A673 (cell line): Measurements from ENCODE around the gene EBLN1. TPM values are rescaled to one million over a fixed set of nuclear protein-coding genes. Genes with fewer than 3 reads are reported as not detected.

Source experiments
- BruUV-seq: library from RNA; stranded (reverse); fragments of 400-500 nt; replicated peaks from 2 replicates; lab custom pipeline; 2021; lab: Mats Ljungman, UMichigan
- CTCF ChIA-PET: fragments of 300-600 bp; sonication (Branson Sonifier 250); formaldehyde crosslinking; loops from one replicate; lab custom pipeline; 2022; ENCODE audit warnings: antibody characterized with exemption; lab: Charles Lee
- POLR2A ChIA-PET: fragments of 300-600 bp; sonication (Branson Sonifier 250); formaldehyde crosslinking; loops from one replicate; lab custom pipeline; 2022; ENCODE audit warnings: antibody characterized with exemption; ENCODE audit not compliant: low non-redundant PET; lab: Charles Lee
- DNase-seq: peaks from one replicate; pipeline ENCODE4 v3.0.0-alpha.2; 2015; ENCODE audit warnings: low spot score
- H3K27ac ChIP-seq: fragments of 200-600 bp; sonication (generic); 2 replicates; pipeline ENCODE4 v1.5.1; 2016; ENCODE audit warnings: mixed run types, low read depth, mild to moderate bottlenecking, mixed read lengths, antibody characterized with exemption, low read length; ENCODE audit not compliant: poor library complexity, severe bottlenecking
- H3K27me3 ChIP-seq: fragments of 200-600 bp; sonication (generic); replicated peaks from 2 replicates; pipeline ENCODE4 v1.6.1; 2017; ENCODE audit warnings: mixed run types, low read depth, mild to moderate bottlenecking, mixed read lengths, antibody characterized with exemption, low read length; ENCODE audit not compliant: insufficient read depth, poor library complexity
- H3K36me3 ChIP-seq: fragments of 200-600 bp; sonication (generic); 2 replicates; pipeline ENCODE4 v1.6.1; 2016; ENCODE audit warnings: mixed run types, mild to moderate bottlenecking, mixed read lengths, antibody characterized with exemption, low read length; ENCODE audit not compliant: insufficient read depth, poor library complexity, severe bottlenecking
- H3K4me1 ChIP-seq: fragments of 200-600 bp; sonication (generic); 2 replicates; pipeline ENCODE4 v1.6.1; 2017; ENCODE audit warnings: mixed run types, mild to moderate bottlenecking, mixed read lengths, antibody characterized with exemption, low read length; ENCODE audit not compliant: insufficient read depth, poor library complexity, severe bottlenecking
- H3K4me3 ChIP-seq: fragments of 200-600 bp; sonication (generic); 2 replicates; pipeline ENCODE4 v1.5.1; 2016; ENCODE audit warnings: low read depth, mixed run types, mild to moderate bottlenecking, mixed read lengths, low read length; ENCODE audit not compliant: poor library complexity, severe bottlenecking
- H3K9me3 ChIP-seq: fragments of 200-600 bp; sonication (generic); 2 replicates; pipeline ENCODE4 v1.6.1; 2016; ENCODE audit warnings: mixed run types, low read depth, mild to moderate bottlenecking, mixed read lengths, antibody characterized with exemption, low read length; ENCODE audit not compliant: poor library complexity, severe bottlenecking
- CTCF ChIP-seq: fragments of 300-800, 200-600 bp; sonication (generic); conservative IDR thresholded peaks from 2 replicates; pipeline ENCODE4 v1.5.1; 2017; ENCODE audit warnings: low read depth, mild to moderate bottlenecking, antibody characterized with exemption, low read length, moderate library complexity, mixed read lengths
- EZH2 ChIP-seq: fragments of 200-600 bp; sonication (generic); IDR thresholded peaks from 2 replicates; pipeline ENCODE4 v1.6.1; 2017; ENCODE audit warnings: borderline replicate concordance, low read depth, mild to moderate bottlenecking, mixed read lengths, antibody characterized with exemption, low read length; ENCODE audit not compliant: poor library complexity, severe bottlenecking
- intact Hi-C: fragments of 100-400 bp; cut with micrococcal nuclease; formaldehyde crosslinking; loops from one replicate; pipeline ENCODE4 v1.10.0; 2022; ENCODE audit not compliant: unreplicated experiment
- total RNA-seq: library from RNA; stranded (reverse); gene quantifications from 2 replicates; pipeline ENCODE4 v1.2.3, GENCODE V29; 2021

The EBLN1 gene
- total RNA-seq, 1 experiment from 2014 or later, result not detected

DNA sequence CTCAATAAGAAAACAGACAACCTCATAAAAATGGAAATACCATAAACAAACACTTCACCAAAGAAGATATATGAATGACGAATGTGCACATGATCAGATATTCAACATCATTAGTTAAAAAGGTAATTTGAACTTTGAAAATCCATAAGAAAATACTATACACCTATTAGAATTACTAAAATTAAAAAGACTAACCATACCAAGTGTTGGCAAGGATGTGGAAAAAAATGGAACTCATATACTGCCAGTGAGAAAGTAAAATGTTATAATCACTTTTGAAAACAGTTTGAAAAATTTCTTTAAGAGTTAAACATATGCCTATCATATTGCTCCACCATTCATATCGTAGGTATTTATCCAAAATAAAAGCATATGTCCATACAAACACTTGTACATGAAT is 37.1 kb downstream of the EBLN1 start:
- H3K36me3 ChIP-seq, result no peaks in the 10 kb centered on the region
- TF ChIP-seq CTCF (no peak), EZH2 (no peak)
- peaks cover 9% of the 10 kb centered on the region for H3K9me3 ChIP-seq
- POLR2A ChIA-PET, result no interaction called here
- H3K4me1 ChIP-seq, result no peaks in the 10 kb centered on the region
- no peak overlapping the region for H3K27ac ChIP-seq
- DNase-seq, result no peak
- H3K27me3 ChIP-seq, result no peaks in the 10 kb centered on the region
- intact Hi-C loops, result no loop called here
- H3K4me3 ChIP-seq, result no peak overlapping the region
- CTCF ChIA-PET, result no interaction called here
- BruUV-seq, result no TSS peak

DNA sequence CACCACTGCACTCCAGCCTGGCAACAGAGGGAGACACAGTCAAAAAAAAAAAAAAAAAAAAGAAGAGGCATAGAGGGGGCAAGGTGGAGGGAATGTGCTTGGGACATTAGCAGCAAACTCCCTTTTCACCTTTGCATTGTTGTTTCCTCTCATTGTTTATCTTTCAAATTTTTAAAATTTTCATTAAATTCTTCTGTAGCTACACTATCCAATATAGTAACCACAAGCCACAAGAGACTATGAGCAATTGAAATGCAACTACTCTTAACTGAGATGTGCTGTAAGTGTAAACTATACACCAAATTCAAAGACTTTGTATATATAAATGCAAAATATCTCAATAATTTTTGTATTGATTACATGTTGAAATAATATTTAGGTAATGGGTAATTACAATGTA is 43.4 kb downstream of the EBLN1 start:
- Histone ChIP-seq H3K36me3 (no peaks in the 10 kb centered on the region), H3K27me3 (no peaks in the 10 kb centered on the region), H3K27ac (no peak overlapping the region), H3K4me1 (no peaks in the 10 kb centered on the region), H3K9me3 (peaks cover 6% of the 10 kb centered on the region), H3K4me3 (no peak overlapping the region)
- POLR2A ChIA-PET, result no interaction called here
- DNase-seq, result no peak
- TF ChIP-seq EZH2 (no peak), CTCF (no peak)
- CTCF ChIA-PET, result no interaction called here
- no TSS peak for BruUV-seq
- intact Hi-C loops, result no loop called here

DNA sequence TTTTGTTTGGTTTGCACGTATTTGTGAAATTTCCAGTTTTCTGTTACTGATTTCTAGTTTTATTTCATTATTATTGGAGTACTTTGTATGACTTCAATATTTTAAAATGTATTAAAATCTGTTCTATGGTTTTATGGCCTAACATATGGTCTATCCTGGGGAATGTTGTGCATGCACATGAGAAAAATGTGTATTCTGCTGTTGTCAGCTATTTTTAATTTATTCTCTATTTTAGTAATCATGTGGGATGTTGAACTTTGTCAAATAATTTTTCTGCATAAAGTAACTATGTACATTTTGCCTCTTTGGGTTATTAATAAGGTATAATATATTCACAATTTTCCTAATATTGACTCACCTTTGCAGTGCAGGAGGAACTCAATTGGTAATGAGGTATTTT is 46.7 kb downstream of the EBLN1 start:
- Histone ChIP-seq H3K9me3 (peaks cover 6% of the 10 kb centered on the region), H3K36me3 (no peaks in the 10 kb centered on the region), H3K27ac (no peak overlapping the region), H3K4me1 (no peaks in the 10 kb centered on the region), H3K27me3 (no peaks in the 10 kb centered on the region), H3K4me3 (no peak overlapping the region)
- TF ChIP-seq EZH2, result no peak
- TF ChIP-seq CTCF, result no peak
- ChIA-PET CTCF (no interaction called here), POLR2A (no interaction called here)
- no peak for DNase-seq
- intact Hi-C loops, result no loop called here
- BruUV-seq, result no TSS peak
